Ovary (tissue), 3 donors: Measurements from ENCODE around the gene PLEKHG4B.
A peak's percentile ranks its signal among the peaks of the same experiment; 100 is the strongest.

ENCODE experiments used
- EP300 ChIP-seq: sonication (generic); formaldehyde crosslinking; IDR thresholded peaks from one replicate; pipeline ENCODE4 v1.6.1; 2017; ENCODE audit warnings: antibody characterized with exemption
- POLR2A ChIP-seq: fragments of 450-650 bp; IDR thresholded peaks from one replicate; pipeline ENCODE4 v1.6.1; 2017; ENCODE audit warnings: antibody characterized with exemption, mild to moderate bottlenecking, moderate library complexity
- TF ChIP-seq, protein P1 (sequence below), 3 donors: fragments of 450-650 bp in 2 of 3; fragments of 200-600 bp in 1 of 3; IDR thresholded peaks; one replicate each; pipeline versions ENCODE4 v1.5.1 to v1.8.0; 2016 to 2022; ENCODE audit warnings: antibody characterized with exemption in 3 of 3, mild to moderate bottlenecking in 1 of 3
- donor health status: DM: no; HTN: no; CAD: no.

DNA sequence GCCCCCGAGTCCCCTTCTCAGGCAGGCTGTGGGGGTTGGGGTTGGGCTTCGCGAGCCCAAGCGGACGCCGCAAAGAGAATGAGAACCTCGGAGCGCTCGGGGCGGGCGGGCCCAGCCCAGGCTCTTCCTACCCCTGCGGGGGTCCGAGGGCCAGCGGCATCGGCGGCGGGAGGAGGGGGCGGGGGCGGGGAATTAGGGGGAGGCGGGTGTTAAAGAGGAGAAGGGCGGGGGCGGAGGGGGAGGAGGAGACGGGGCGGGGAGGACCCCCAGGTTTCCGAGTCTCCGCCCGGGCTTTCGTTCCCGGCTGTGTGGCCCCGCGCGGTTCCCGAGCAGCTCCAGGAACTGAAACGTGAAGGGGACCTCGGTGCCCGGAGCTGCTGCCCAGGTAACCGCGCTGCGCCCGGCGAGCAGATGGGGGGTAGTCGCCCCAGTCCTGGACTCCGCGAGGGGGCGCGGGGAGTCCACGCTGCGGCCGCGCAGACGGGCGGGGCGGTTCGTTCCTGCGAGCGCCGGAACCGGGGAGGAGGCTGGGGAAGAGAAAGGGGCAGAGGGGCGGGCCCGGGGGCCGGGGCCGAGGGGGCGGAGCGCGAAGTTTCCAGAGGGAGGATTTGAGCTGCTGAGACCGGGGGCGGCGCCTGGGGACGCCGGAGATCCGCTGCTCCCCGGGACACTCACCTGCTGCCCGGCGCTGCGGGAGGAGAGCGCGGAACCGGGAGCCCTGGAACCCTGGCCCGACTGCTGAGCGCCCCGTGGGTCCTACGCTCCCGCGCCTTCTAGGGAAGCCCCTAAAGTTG lies 38.4 kb upstream of the PLEKHG4B start:
- TF ChIP-seq, protein P1, sequence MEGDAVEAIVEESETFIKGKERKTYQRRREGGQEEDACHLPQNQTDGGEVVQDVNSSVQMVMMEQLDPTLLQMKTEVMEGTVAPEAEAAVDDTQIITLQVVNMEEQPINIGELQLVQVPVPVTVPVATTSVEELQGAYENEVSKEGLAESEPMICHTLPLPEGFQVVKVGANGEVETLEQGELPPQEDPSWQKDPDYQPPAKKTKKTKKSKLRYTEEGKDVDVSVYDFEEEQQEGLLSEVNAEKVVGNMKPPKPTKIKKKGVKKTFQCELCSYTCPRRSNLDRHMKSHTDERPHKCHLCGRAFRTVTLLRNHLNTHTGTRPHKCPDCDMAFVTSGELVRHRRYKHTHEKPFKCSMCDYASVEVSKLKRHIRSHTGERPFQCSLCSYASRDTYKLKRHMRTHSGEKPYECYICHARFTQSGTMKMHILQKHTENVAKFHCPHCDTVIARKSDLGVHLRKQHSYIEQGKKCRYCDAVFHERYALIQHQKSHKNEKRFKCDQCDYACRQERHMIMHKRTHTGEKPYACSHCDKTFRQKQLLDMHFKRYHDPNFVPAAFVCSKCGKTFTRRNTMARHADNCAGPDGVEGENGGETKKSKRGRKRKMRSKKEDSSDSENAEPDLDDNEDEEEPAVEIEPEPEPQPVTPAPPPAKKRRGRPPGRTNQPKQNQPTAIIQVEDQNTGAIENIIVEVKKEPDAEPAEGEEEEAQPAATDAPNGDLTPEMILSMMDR (IDR thresholded peaks at IDR 0.05), result peak in 1 of 3 donors; percentile 26
- no peak for TF ChIP-seq POLR2A
- no peak for TF ChIP-seq EP300
